Activated CD4-positive, alpha-beta T cell treated with anti-CD3 and anti-CD28 coated beads, Interleukin-2, amount 50 U/mL, for 1 hour (primary cell): ENCODE results near the gene SUSD1.
"Not testable (repeated sequence)": the region's sequence is repeated elsewhere in the genome, so short reads cannot be mapped to it uniquely, and the experiment has no call there.

Experiments used
- DNase-seq: peaks from one replicate; pipeline ENCODE4 v3.0.0-alpha.2; 2020

The SUSD1 gene

GRCh38 chr9:112128399-112128798 lies 46.7 kb downstream of the SUSD1 start:
- DNase-seq: not testable (repeated sequence)

GRCh38 chr9:112127281-112127680 lies 47.8 kb downstream of the SUSD1 start:
- no peak for DNase-seq

DNA sequence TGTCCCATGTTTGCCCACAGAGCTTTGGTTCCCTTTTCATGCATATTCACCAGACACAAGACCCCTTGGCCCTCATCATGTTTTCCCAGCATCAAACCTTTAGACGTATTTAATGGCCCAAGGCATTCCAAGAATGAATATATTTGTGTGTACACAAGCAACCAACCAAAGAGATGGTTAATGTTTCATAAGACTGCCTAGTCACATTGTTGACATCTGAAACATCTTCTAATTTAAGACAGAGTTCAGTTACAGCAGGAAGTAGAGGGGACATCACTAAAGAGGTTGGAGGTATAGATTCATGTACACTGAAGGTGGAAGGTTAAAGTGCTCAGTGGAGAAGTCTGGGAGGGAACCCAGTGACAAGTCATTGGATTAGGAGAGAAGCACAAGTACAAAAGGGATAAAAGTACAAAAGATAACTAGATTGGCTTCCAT lies 49.1 kb downstream of the SUSD1 start:
- DNase-seq: no peak

DNA sequence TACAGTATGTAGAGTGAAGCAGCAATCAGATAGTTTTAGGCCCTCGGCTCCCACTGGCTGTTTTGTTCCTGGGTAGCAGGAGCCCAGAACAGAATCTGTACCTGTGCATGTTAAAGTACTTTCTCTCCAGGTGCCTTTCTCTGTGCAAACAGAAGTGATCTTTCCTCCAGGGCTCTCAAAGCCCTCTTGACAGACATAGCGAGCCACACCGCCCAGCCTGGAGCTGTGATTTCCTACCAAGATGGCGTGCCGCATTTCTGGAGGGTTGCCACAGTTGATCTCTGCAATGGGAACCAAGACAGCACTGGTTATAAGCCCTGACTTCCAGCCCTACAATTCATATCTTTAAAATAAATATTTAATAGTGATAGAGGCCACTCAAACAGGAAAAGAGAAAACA lies 50.9 kb downstream of the SUSD1 start:
- no peak for DNase-seq

DNA sequence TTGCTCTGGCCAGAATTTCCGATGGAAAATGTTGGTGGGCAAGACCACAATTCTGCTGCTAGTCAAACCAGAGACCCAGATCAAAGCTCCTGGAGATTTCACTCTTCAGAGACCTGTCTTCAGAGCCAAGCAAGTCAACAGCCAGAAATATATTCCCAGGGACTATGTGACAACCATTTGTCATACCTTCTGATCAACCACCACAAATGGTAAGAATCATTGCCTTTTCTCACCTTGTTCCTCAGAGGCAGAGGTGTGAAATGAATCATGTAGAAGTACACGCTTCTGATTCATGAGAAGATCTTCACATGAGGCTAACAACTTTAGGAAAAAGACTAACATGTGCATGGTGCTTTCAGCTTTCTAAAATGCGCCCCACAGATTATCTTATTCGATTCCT lies 53.5 kb downstream of the SUSD1 start:
- no peak for DNase-seq

DNA sequence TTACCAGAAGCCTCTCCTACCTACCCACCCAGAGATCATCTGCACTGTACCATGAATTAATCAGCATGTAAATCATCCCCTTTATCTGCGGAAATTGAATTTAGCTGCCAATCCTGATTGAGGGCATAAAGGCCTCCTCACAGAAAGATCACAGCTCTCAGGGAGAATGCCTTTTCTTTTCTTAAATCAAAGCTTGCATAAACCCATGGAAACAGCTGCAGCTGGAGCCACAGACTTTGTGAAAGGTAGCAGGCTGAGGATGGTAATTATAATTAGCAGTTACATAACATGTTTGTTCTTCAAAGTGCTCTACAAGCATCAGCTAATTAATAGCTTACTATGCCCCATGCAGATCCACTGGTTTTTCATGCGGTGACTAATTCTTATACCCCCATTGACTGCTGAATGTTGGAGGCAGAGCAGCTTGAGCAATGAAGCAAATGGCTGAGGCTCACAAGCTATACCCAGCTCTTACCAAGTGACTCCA lies 54.6 kb downstream of the SUSD1 start:
- DNase-seq: no peak

GRCh38 chr9:112120030-112120341 lies 55.1 kb downstream of the SUSD1 start:
- no peak for DNase-seq

DNA sequence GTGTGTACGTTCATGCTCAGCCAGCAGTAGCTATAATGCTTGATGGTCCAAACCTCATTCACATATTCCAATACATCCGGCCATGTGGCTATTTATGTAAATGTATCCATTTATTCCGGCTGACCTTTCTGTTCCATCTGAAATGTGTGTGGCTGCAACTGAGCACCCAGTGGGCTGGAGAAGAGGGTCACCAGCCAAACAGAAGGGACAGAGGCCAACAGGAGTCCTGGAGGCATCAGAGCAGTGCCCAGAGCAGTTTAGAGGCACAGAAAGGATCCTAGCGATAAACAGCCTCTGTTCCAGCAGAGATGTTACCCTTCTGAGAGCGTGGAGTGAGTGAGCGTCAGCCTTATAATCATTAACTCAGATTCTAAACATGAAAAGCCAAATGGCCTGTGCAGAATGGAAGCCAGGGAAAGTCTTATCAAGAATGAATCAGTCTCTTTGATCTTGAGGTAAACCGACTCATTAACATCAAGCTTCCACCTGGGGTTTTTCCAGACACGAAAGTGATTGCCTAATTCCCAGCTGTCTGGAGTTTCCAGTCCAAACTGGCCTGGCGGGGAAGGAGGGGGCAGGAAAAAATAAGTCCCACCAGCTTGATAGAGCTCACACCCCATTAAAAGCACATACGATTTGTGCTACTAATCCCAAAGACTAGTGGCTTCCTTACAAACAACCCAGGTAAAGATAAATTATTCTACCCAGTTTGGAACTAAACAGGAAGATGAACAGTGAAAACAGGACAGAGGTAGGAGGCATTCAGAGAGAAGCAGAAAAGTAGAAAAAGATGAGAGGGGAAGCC lies 55.7 kb downstream of the SUSD1 start:
- no peak for DNase-seq

- DNase-seq: no peak
Observed at GRCh38 chr9:112118009-112118408, 57.1 kb downstream of the SUSD1 start.

DNA sequence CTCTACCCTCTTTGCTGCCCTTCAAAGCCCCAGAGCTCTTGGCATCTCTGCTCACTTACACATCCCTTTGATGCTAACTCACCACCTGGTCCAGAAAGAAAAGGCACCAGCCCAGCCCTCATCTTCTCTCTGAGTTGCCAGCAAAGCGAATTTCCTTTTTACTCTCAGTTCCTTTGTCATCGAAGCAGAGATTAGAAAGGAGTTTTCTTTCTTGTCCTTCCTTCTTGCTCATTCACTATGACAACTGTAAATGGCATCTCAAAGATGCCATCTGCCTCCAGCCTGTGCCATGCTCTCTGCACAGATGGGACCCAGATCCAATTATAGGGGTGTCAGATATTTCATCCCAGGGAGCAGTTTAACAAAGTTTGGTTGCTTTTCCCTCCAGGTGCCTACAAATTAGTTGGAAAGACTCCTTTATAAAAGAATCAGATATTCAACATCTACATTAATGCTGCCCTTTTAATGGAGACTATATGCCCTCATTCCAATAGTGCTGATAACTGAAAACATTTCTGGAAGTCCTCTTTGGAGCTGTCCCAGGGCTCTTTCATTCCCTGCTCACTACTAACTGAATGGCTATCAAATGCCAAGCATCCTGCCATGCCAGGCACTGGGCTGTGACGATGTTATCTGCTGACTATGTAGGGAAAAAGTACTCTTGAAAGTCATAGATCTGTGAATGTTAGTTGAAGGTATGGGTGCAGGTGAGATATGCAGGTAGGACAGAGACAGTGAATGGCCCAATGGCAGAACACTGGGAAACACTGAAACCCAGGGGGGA lies 58.9 kb downstream of the SUSD1 start:
- DNase-seq: no peak

GRCh38 chr9:112115109-112115508 lies 60.0 kb downstream of the SUSD1 start:
- DNase-seq: no peak

DNA sequence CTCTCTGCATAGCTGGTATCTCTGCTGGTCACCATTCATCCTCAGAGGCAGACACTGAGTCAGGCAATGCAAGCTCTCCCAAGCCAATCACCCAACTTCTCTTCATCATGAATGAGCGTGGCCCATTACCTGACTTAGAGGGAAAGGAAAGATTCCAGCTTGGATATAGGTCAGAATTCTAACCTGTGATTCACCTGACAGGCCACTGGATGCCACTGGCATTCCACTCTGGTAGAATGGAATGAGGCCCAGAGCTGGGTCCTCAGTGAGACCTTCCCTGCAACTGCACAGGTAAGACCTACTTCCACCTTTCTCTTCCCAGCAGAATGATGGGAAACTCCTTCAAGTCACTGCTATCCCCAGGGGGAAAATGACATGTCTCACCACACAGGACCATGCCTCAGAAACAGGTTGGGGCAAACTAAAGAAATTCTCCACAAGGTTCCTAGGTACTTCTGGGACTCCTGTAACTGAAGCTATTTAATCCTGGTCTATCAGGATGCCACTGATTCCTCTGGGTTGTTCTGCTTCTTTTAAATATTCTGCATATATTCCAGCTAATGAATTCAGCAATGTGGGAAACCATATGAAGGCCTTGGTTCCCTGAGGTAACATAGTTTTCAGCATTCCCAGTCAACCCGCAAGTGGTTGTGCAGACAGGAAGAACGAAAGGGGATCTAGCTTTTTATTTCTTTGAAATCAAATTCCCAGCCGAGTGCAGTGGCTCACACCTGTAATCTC lies 62.0 kb downstream of the SUSD1 start:
- peak; percentile 6 for DNase-seq

- no peak for DNase-seq
Observed at GRCh38 chr9:112112519-112112918, 62.6 kb downstream of the SUSD1 start.

DNA sequence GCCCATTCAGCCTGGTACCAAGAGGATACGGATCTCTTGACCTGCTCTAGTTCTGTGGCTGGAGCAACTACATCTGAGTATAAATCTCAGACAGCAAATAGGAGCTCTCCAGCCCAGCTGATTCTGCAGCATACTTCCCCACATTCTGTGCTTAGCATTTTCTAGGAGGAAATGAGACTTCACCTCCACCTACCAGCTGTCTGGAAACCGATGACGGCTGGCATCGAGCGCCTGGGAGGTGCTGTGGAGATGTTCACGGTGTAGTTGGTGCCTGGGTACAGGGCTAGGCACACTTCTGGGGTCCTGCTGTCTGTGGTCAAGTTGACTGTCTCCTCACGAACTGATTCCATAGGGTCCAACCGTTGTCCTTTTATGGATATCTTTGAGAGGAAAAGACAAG lies 63.6 kb downstream of the SUSD1 start:
- no peak for DNase-seq

- DNase-seq: no peak
Observed at GRCh38 chr9:112110777-112111113, 64.4 kb downstream of the SUSD1 start.

DNA sequence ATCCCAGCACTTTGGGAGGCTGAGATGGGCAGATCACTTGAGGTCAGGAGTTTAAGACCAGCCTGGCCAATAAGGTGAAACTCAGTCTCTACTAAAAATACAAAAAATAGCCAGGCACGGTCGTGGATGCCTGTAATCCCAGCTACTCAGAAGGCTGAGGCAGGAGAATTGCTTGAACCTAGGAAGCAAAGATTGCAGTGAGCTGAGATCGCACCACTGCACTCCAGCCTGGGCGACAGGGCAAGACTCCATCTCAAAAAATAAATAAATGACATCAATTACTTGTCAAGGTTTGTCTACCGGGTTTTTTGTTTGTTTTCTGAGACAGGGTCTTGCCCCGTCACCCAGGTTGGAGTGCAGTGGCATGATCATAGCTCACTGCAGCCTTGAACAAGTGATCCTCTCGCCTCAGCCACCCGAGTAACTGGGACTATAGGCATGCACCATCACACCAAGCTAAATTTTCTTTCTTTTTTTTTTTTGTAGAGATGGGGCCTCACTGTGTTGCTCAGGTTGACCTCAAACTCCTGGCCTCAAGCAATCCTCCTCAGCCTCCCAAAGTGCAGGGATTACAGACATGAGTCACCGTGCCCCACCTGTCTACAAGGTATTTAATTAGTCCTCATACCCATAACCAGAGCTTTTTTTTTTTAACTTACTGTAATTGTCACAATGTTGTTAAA lies 64.9 kb downstream of the SUSD1 start:
- no peak for DNase-seq

DNA sequence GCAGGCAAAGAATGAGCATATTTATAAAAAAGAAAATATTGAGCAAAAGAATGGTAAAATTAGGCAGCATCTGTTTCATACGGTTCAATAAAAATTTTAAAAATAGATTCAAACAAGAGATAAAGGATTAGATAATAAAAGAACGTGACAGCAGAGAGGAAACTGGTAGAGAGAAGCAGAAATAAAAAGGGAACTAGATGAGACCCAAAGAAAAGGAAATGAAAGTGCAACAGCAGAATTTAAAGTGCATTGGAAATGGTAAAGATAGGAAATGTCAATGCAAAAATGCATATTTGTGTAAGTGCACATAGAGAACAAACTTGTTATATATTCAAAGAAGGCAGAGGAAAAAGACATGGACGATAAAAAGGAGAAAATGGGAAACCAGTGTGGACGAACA lies 70.2 kb downstream of the SUSD1 start:
- no peak for DNase-seq

DNA sequence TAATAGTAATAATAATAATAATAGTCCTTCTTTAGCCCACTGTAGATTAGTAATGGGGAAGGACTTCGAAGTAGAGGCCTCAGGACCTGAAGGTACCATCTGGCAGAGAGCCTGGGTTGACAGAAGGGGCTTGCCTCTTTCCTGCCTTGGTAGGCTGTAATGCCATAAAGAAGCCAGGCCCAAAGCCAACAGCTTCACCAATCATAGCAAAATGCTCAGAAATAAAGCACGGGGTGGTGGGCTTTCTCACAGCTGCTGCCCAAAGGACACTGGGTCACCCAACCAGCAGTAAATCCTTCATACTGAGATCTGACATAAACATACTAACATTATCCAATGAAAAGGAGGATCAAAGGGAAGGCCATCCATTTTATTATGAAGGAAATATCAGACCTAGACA lies 70.7 kb downstream of the SUSD1 start:
- no peak for DNase-seq

DNA sequence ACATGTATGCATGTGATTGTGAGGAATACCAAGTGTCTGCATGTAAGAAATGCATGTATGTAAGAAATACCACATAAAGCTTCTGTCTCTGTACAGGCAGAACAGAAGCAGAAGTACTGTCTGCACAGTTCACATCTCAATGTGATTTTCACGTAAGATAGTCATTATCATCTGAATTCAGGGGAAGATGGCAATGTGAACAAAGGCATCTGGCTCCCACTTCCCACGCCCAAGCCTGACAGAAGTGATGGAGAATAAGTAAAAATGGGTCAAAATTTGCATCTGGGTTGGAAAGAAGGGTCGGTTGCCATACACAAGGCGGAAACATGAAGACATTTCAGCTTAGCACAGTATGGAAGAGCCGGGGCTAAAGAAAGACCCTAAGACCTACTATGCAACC lies 71.7 kb downstream of the SUSD1 start:
- DNase-seq: no peak

- DNase-seq: peak; percentile 55
Observed at GRCh38 chr9:112097712-112098688, 77.1 kb downstream of the SUSD1 start.

- DNase-seq: no peak
Observed at GRCh38 chr9:112094948-112095681, 80.0 kb downstream of the SUSD1 start.
